Measurements from ENCODE around the gene NDUFA3. TPM values are rescaled to one million over a fixed set of nuclear protein-coding genes. Genes with fewer than 3 reads are reported as not detected.

Gene NDUFA3
- total RNA-seq (10.5 and 13.9 TPM in 2 replicates), polyA plus RNA-seq (247 and 285 TPM in 2 replicates)

DNA sequence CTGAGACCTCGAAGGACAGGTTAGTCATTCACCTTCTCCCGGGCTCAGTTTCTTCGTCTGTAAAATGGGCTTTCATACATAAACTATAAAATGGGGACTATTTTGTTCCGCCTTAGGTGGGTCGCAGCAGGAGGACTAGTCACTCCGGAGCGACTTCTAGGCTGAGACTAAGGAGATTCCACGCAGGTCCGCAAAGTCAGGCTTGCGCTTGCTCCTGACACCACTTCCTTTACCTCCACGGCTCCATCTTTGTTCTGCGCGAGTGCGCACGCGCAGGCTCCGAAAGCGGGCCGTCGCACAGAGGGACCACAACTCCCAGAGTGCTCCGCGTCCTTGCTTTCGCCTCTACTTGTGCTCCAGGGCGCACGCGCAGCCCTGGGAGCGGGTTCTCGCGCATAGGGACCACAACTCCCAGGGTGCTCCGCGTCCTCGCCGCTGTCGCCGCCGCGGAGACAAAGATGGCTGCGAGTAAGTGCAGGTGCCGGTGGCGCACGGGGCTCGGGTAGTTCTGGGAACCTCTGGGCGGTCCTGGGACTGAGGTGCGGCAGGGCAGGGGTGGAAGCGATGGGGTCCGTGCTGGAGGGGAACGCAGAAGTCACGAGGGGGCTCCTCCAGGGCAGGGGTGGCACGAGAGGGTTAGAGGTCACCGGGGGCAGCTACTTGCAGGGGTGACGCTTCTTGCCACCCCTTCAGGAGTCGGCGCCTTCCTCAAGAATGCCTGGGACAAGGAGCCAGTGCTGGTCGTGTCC, at the start of gene NDUFA3:
Gene NDUFA3, plus strand, starts transcription at position 435 of the 749 bp plus-strand sequence. Its CDS starts 24 bp downstream, at position 459.
- peak within 1 kb of the TSS; percentile 39 for H3K27ac ChIP-seq
- TF ChIP-seq, protein P1, sequence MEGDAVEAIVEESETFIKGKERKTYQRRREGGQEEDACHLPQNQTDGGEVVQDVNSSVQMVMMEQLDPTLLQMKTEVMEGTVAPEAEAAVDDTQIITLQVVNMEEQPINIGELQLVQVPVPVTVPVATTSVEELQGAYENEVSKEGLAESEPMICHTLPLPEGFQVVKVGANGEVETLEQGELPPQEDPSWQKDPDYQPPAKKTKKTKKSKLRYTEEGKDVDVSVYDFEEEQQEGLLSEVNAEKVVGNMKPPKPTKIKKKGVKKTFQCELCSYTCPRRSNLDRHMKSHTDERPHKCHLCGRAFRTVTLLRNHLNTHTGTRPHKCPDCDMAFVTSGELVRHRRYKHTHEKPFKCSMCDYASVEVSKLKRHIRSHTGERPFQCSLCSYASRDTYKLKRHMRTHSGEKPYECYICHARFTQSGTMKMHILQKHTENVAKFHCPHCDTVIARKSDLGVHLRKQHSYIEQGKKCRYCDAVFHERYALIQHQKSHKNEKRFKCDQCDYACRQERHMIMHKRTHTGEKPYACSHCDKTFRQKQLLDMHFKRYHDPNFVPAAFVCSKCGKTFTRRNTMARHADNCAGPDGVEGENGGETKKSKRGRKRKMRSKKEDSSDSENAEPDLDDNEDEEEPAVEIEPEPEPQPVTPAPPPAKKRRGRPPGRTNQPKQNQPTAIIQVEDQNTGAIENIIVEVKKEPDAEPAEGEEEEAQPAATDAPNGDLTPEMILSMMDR (IDR thresholded peaks at IDR 0.05; ENCODE audit: poor library complexity): no peak
- TF ChIP-seq EZH2phosphoT487 (IDR thresholded peaks at IDR 0.05; ENCODE audit: low read depth, severe bottlenecking, unreplicated experiment) (no peak), EZH2 (IDR thresholded peaks at IDR 0.05; ENCODE audit: borderline replicate concordance) (no peak)
- peak within 1 kb of the TSS; percentile 89 for H2AFZ ChIP-seq

DNA sequence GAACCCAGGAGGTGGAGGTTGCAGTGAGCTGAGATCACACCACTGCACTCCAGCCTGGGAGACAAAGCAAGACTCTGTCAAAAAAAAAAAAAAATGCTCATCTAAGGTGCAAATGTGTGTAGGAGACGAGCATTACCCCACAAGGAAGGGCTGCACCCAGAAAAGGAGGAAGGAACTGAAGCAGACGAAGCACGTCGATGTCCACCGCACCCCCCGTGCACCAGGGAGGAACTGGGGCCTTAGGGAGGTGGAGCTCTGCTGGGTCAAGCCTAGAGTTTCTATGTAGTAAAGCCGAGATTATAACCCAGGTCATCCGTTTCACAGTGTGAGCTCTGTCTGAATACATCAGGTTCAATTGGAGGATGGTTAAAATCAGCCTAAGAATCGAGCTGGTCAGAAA, 40.0 kb upstream of the NDUFA3 start:
- WGBS (ENCODE audit: low lambda C conversion rate, missing lambda C conversion rate): 89% methylated on average over 9 of the region's 9 CpGs
- no peak for TF ChIP-seq EZH2phosphoT487 (IDR thresholded peaks at IDR 0.05; ENCODE audit: low read depth, severe bottlenecking, unreplicated experiment)
- no peak for TF ChIP-seq EZH2 (IDR thresholded peaks at IDR 0.05; ENCODE audit: borderline replicate concordance)
- TF ChIP-seq, protein P1 (IDR thresholded peaks at IDR 0.05; ENCODE audit: poor library complexity): no peak
- Histone ChIP-seq H3K79me2 (no peaks in the 10 kb centered on the region), H3K4me3 (no peak overlapping the region), H3K36me3 (replicated peaks; ENCODE audit: insufficient read depth, low read depth) (no peaks in the 10 kb centered on the region), H3K4me2 (no peak overlapping the region), H3K9me3 (ENCODE audit: low read depth) (no peaks in the 10 kb centered on the region), H4K20me1 (ENCODE audit: insufficient read depth, poor library complexity, severe bottlenecking) (no peaks in the 10 kb centered on the region), H3K4me1 (ENCODE audit: insufficient read depth) (no peaks in the 10 kb centered on the region), H2AFZ (no peak overlapping the region), H3K27ac (no peak overlapping the region), H3K9me2 (replicated peaks; ENCODE audit: insufficient read depth) (no peaks in the 10 kb centered on the region), H3K27me3 (no peaks in the 10 kb centered on the region)
- no peak for DNase-seq (ENCODE audit: low spot score)

More for the DNA sequence above, at the start of gene NDUFA3:
- H3K27me3 ChIP-seq: no peaks in the 10 kb centered on the region
- peaks cover 3% of the 10 kb centered on the region for H3K4me1 ChIP-seq (ENCODE audit: insufficient read depth)
- DNase-seq (ENCODE audit: low spot score): peak; percentile 99
- no peaks in the 10 kb centered on the region for H4K20me1 ChIP-seq (ENCODE audit: insufficient read depth, poor library complexity, severe bottlenecking)
- H3K79me2 ChIP-seq: peaks cover 22% of the 10 kb centered on the region
- H3K36me3 ChIP-seq (replicated peaks; ENCODE audit: insufficient read depth, low read depth): no peaks in the 10 kb centered on the region
- H3K9me2 ChIP-seq (replicated peaks; ENCODE audit: insufficient read depth): no peaks in the 10 kb centered on the region
- peak within 1 kb of the TSS; percentile 89 for H3K4me2 ChIP-seq
- no peaks in the 10 kb centered on the region for H3K9me3 ChIP-seq (ENCODE audit: low read depth)
- 4% methylated on average over 53 of the region's 54 CpGs for WGBS (ENCODE audit: low lambda C conversion rate, missing lambda C conversion rate)
- peak within 1 kb of the TSS; percentile 34 for H3K4me3 ChIP-seq

DNA sequence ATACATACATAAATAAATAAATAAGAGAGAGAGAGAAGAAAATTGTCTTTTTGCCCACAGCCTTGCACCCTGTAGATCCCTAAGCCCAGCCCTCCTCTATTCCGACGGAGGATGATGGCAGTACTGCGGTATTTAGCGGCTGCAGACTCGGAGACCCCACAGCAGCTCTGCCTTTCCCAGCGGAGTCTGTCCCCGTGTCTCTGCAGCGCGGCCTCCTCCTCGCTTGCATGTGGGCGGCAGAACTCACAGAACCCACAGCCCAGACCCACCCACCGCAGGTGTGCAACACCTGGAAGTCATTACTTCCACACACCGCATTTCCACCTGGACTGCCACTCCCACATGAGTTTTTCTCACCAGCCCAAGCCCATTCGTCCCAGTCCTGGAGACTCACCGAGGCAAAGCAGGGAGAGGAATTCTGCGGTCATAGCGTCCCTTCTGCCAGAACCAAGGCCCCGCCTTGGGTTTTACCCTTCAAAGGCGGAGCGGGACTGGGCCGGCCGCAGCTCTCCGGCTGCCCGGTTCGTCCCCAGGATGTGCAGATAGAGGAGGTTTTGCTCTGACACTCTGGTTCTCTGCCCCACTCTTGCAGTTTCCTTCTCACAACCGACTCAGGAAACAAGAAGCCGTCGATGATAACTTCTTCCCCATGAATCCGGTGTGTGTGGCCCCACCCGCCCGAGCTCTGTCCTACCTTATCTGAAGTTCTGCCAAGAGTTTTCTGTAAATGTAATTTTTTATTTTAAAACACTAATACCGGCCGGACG, 39.1 kb upstream of the NDUFA3 start, which contains the start of gene VSTM1:
Gene VSTM1, minus strand, starts transcription at position 548 of the 767 bp plus-strand sequence. Its CDS starts 120 bp downstream, at position 428.
- Histone ChIP-seq H4K20me1 (ENCODE audit: insufficient read depth, poor library complexity, severe bottlenecking) (no peaks in the 10 kb centered on the region), H3K36me3 (replicated peaks; ENCODE audit: insufficient read depth, low read depth) (no peaks in the 10 kb centered on the region), H3K27ac (no peak within 1 kb of the TSS), H3K4me2 (no peak within 1 kb of the TSS), H3K79me2 (no peaks in the 10 kb centered on the region), H2AFZ (no peak within 1 kb of the TSS), H3K4me3 (no peak within 1 kb of the TSS), H3K9me3 (ENCODE audit: low read depth) (no peaks in the 10 kb centered on the region), H3K9me2 (replicated peaks; ENCODE audit: insufficient read depth) (no peaks in the 10 kb centered on the region), H3K4me1 (ENCODE audit: insufficient read depth) (no peaks in the 10 kb centered on the region), H3K27me3 (no peaks in the 10 kb centered on the region)
- TF ChIP-seq, protein P1 (IDR thresholded peaks at IDR 0.05; ENCODE audit: poor library complexity): no peak
- TF ChIP-seq EZH2phosphoT487 (IDR thresholded peaks at IDR 0.05; ENCODE audit: low read depth, severe bottlenecking, unreplicated experiment): no peak
- TF ChIP-seq EZH2 (IDR thresholded peaks at IDR 0.05; ENCODE audit: borderline replicate concordance): no peak
- WGBS (ENCODE audit: low lambda C conversion rate, missing lambda C conversion rate): 90% methylated on average over 34 of the region's 34 CpGs
- DNase-seq (ENCODE audit: low spot score): no peak

Data from hepatocyte (in vitro differentiated cells).